GM19043 (cell line): ENCODE results near the gene ZNF777.
"Not testable (repeated sequence)": the region's sequence is repeated elsewhere in the genome, so short reads cannot be mapped to it uniquely, and the experiment has no call there.

ENCODE experiments used
- ATAC-seq: cut with Tn5 transposase; IDR thresholded peaks from one replicate; pipeline ENCODE4 v1.9.1; 2021; ENCODE audit warnings: low read depth; ENCODE audit not compliant: unreplicated experiment

Gene ZNF777

GRCh38 chr7:149455175-149455950 is 5.5 kb downstream of the ZNF777 start:
- no peak for ATAC-seq

DNA sequence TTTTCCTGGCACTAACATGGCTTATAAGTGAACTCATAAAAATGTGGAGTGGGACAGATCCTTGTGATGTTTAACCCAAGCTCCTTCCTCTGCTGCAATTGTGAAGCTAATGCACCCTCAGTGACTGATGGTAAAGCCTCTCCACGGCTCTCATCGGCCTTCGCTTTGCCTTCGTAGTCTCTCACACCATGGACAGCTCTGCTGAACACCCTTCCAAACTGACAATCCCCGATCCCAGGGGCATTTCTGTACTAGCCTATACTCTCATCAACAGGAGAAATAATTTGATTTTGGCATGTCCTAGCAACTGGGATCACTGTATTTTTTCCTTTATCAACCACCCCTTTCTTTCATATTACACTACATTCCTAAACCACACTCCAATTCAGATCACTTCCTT is 6.1 kb downstream of the ZNF777 start:
- ATAC-seq = no peak

DNA sequence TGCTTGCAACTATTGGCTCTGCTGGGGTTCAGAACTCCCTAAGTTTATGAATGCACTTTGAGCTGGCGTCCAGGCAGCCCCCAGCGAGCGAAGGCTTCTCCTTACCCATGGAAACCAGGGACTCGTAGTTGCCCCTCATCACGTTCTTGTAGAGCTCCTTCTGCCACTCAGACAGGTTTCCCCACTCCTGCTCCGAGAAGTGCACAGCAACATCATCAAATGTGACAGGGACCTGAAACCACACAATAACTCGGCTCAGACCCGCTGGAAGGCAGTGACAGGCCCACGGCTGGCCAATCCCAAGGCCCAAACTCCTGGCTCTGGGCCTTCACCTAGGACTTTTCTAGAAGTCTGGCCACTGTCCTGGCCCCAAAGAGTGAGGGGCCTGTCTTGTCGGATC is 6.9 kb downstream of the ZNF777 start:
- ATAC-seq = no peak

GRCh38 chr7:149450821-149451220 is 10.0 kb downstream of the ZNF777 start:
- no peak for ATAC-seq

- no peak for ATAC-seq
Measured at GRCh38 chr7:149449897-149450296, 11.0 kb downstream of the ZNF777 start.

DNA sequence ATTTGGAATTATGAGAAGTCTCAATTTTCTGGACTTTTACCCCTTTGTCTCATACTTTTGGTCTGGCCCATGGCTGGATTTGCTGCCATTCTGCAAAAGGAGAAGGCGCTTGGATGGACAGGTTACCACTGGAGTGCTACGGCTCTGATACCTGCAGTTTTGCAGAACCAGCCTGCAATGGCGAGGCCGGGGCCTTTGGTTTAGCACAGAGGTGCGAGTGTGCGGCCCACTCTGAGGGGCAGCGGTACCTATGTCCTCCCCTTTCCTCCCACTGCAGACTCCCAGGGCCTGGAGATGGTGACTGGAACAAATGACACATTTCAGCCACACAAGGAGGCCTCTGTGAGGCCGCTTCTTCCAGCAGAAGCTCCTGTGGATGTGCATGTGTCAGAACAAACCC is 11.9 kb downstream of the ZNF777 start:
- ATAC-seq = no peak

DNA sequence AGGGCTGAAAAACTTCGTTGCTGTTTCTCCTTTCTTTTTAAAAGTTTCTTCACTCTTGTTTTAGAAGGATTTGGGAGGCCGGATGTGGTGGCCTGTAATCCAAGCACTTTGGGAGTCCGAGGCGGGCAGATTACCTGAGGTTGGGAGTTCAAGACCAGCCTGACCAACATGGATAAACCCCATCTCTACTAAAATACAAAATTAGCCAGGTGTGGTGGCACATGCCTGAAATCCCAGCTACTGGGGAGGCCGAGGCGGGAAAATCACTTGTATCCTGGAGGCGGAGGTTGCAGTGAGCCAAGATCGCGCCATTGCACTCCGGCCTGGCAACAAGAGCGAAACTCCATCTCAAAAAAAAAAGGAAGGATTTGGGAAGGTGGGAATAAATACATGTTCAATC is 14.8 kb downstream of the ZNF777 start:
- ATAC-seq = not testable (repeated sequence)

- ATAC-seq = no peak
Measured at GRCh38 chr7:149444287-149444686, 16.6 kb downstream of the ZNF777 start.

DNA sequence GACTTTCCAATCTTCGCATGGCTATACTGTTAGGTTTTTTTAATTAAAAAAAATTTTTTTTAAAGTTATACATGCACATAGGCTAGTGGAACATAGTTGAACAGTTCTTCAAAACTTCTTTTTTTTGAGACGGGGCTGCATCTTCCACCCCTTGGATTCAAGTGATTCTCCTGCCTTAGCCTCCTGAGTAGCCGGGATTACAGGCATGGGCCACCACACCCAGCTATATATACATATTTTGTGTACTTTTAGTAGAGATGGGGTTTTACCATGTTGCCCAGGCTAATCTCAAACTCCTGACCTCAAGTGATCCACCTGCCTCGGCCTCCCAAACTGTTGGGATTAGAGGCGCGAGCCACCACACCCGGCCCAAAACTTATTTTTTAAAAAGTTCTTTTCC is 17.3 kb downstream of the ZNF777 start:
- ATAC-seq = no peak

GRCh38 chr7:149442924-149443323 is 17.9 kb downstream of the ZNF777 start:
- ATAC-seq = no peak

- no peak for ATAC-seq
Measured at GRCh38 chr7:149440222-149440621, 20.6 kb downstream of the ZNF777 start.

- ATAC-seq = no peak
Measured at GRCh38 chr7:149436358-149436757, 24.5 kb downstream of the ZNF777 start.

GRCh38 chr7:149433124-149433523 is 27.7 kb downstream of the ZNF777 start:
- no peak for ATAC-seq

DNA sequence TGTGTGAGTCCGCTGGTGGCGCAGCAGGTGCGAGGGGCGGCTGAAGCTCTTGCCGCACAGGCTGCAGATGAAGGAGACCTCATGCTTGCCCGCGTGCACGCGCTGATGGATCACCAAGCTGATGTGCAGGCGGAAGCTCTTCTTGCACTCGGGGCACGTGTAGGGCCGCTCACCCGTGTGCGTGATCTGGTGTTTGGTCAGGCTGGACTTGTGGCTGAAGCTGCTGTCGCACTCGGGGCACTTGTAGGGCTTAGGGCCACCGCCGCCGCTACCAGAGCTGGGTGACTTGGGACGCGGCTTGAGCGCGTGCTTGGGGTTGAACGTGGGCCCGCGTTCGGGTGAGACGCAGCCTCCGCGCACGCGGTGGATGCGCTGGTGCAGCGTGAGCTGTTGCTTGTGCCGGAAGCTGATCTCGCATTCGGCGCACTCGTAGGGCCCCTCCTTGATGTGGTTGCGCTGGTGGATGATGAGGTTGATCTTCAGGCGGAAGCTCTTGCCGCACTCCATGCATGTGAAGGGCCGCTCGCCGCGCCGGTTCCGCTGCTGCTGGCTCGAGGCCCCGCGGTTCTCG is 28.7 kb downstream of the ZNF777 start:
- ATAC-seq = no peak

GRCh38 chr7:149431486-149432120 is 29.3 kb downstream of the ZNF777 start:
- no peak for ATAC-seq

DNA sequence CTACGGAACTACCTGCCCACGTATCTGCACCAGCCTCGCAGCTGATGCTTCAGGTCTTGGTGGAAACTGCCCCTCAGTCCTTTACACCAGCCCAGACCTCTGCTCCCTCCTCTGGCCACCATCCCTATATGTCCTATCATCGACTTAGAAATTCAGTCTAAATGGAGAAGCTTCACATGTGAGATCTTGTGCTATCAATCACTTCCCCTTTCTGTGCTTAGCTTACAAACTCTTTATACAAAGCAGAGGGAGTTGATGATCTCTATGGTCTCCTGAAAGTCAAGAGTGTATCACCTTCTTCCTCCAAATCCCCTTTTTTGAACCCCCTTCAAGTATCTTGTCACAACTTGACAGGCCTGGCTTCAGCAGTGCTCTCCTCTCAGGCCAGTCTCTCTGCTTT is 30.7 kb downstream of the ZNF777 start:
- ATAC-seq = no peak

- no peak for ATAC-seq
Measured at GRCh38 chr7:149427893-149428292, 33.0 kb downstream of the ZNF777 start.

DNA sequence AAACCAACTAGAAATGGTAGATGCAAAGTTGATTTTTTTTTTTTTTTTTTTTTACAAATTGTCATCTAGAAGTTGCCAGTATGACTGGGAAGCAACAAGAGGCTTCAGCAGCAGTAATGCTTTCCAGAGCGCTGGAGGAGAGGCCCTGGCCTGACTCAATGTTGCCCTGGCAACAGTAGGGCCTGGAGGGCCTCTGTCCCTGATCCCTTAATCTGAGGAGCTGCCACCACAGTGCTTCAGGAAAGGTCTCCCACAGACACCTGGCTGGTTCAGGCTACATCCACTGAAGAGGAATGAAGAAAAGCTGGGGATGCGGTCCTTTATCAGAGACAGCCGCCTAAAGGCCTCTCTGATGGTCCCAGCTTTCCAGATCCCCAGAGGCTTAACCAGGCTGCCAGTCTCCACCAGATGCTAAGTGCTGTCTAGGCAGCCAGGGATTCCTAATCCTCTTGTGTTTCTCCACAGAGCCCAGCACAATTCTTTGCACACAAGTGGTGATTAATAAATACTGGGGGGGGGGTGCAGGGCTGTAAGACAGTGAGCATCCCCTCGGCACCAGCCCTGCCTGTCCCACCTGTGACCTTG is 33.7 kb downstream of the ZNF777 start:
- ATAC-seq = no peak

GRCh38 chr7:149423449-149424110 is 37.3 kb downstream of the ZNF777 start:
- no peak for ATAC-seq

DNA sequence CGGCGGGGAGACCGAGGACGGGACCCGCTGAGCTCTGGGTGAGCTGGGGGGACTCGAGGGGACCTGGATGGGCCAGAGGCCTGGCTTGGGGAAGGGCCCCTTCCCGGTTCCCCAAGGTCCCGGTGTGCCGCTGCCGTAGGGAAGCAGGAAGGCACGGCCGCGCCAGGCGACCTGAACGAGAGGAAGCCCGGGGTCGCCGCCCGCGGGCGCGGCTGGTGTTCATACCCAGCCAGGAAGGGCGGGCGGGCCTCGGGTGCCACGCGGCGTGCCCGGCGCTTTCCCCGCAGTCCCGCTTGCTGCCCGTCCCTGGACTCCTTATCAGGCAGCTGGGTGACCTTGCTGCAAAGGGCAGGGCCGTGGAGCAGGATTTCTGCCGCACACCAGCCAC is 38.0 kb downstream of the ZNF777 start:
- ATAC-seq = peak; percentile 11
